Activated CD8-positive, alpha-beta memory T cell treated with anti-CD3 and anti-CD28 coated beads for 48 hours (primary cell): ENCODE measurements around the gene MDP1.
"Not testable (repeated sequence)": the region's sequence is repeated elsewhere in the genome, so short reads cannot be mapped to it uniquely, and the experiment has no call there.

Experiments
- DNase-seq, 3 experiments: peaks; one replicate each; pipeline ENCODE4 v3.0.0-alpha.2; 2020; ENCODE audit warnings: low read depth in 2 of 3, low spot score in 2 of 3

MDP1 gene

GRCh38 chr14:24202538-24202937 lies 13.3 kb downstream of the MDP1 start:
- DNase-seq: not testable (repeated sequence)

GRCh38 chr14:24198814-24199524 lies 16.9 kb downstream of the MDP1 start:
- DNase-seq: no peak

- no peak for DNase-seq
These were observed 18.8 kb downstream of the MDP1 start for GRCh38 chr14:24197056-24197450.

GRCh38 chr14:24196071-24197055 lies 19.5 kb downstream of the MDP1 start:
- no peak for DNase-seq

- DNase-seq: peak; percentile 72 to 84 (median 75)
These were observed 20.4 kb downstream of the MDP1 start, which contains the start of gene TM9SF1 for GRCh38 chr14:24195186-24196070. TSS of gene TM9SF1 (minus strand) at chr14:24195441. CDS start at chr14:24195019, 422 bp downstream.

GRCh38 chr14:24194873-24195185 lies 21.0 kb downstream of the MDP1 start:
- no peak for DNase-seq

GRCh38 chr14:24194186-24194872 lies 21.5 kb downstream of the MDP1 start:
- no peak for DNase-seq

GRCh38 chr14:24192933-24193332 lies 22.9 kb downstream of the MDP1 start:
- no peak for DNase-seq

GRCh38 chr14:24190416-24190815 lies 25.4 kb downstream of the MDP1 start:
- no peak for DNase-seq

- DNase-seq: no peak
These were observed 26.4 kb downstream of the MDP1 start for GRCh38 chr14:24189460-24189859.

GRCh38 chr14:24189059-24189375 lies 26.8 kb downstream of the MDP1 start:
- DNase-seq: no peak

- peak; percentile 71 to 90 (median 86) for DNase-seq
These were observed 27.4 kb downstream of the MDP1 start, which contains the start of gene IPO4 for GRCh38 chr14:24188251-24189058. TSS of gene IPO4 (minus strand) at chr14:24188816. CDS start at chr14:24188787, 29 bp downstream.

- DNase-seq: no peak
These were observed 28.3 kb downstream of the MDP1 start for GRCh38 chr14:24187539-24187915.

- DNase-seq: no peak
These were observed 28.9 kb downstream of the MDP1 start for GRCh38 chr14:24186831-24187538.

GRCh38 chr14:24185741-24186140 lies 30.1 kb downstream of the MDP1 start:
- DNase-seq: no peak

- DNase-seq: no peak
These were observed 30.8 kb downstream of the MDP1 start for GRCh38 chr14:24185026-24185425.

- no peak for DNase-seq
These were observed 31.5 kb downstream of the MDP1 start for GRCh38 chr14:24184104-24184970.

- DNase-seq: no peak
These were observed 32.8 kb downstream of the MDP1 start for GRCh38 chr14:24183014-24183481.
